Esophagus muscularis mucosa (tissue), 4 donors: ENCODE data around the gene ARHGEF5.
"Not testable (repeated sequence)": the region's sequence is repeated elsewhere in the genome, so short reads cannot be mapped to it uniquely, and the experiment has no call there.

Experiments used
- EP300 ChIP-seq: sonication (generic); formaldehyde crosslinking; IDR thresholded peaks from one replicate; pipeline ENCODE4 v1.6.1; 2017; ENCODE audit warnings: antibody characterized with exemption
- POLR2A ChIP-seq: fragments of 450-650 bp; IDR thresholded peaks from one replicate; pipeline ENCODE4 v1.6.1; 2017; ENCODE audit warnings: antibody characterized with exemption, moderate library complexity, mild to moderate bottlenecking, low read depth
- POLR2AphosphoS5 ChIP-seq, 2 donors: sonication (generic); formaldehyde crosslinking; IDR thresholded peaks; one replicate each; pipeline ENCODE4 v1.6.1; 2017; ENCODE audit warnings: antibody characterized with exemption in 2 of 2
- TF ChIP-seq, protein P1 (sequence below), 3 experiments: fragments of 200-600 bp in 2 of 3; fragments of 450-650 bp in 1 of 3; sonication (generic) in 2 of 3; IDR thresholded peaks; one replicate each; pipeline ENCODE4 v1.5.1; 2017 to 2019; ENCODE audit warnings: antibody characterized with exemption in 3 of 3, mild to moderate bottlenecking in 2 of 3, moderate library complexity in 1 of 3

DNA sequence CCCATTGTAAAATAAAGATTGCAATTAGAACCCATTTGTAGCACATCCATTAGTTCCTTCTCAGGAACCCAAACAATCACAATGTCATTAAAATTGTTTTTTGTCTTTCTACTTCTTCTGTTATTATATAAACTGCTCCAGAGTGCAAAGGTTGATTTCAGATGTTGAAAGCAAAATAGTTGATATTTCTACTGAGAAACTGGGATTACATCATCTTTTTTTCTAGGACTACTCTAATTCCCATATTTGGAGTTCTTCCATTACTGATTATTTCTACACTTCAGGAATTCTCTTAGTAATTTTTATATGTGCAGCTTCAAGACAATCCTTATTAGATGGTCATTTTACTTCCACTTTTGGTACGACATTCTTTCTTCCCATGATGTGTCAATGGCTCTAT lies 37.7 kb upstream of the ARHGEF5 start:
- TF ChIP-seq, protein P1, sequence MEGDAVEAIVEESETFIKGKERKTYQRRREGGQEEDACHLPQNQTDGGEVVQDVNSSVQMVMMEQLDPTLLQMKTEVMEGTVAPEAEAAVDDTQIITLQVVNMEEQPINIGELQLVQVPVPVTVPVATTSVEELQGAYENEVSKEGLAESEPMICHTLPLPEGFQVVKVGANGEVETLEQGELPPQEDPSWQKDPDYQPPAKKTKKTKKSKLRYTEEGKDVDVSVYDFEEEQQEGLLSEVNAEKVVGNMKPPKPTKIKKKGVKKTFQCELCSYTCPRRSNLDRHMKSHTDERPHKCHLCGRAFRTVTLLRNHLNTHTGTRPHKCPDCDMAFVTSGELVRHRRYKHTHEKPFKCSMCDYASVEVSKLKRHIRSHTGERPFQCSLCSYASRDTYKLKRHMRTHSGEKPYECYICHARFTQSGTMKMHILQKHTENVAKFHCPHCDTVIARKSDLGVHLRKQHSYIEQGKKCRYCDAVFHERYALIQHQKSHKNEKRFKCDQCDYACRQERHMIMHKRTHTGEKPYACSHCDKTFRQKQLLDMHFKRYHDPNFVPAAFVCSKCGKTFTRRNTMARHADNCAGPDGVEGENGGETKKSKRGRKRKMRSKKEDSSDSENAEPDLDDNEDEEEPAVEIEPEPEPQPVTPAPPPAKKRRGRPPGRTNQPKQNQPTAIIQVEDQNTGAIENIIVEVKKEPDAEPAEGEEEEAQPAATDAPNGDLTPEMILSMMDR (IDR thresholded peaks at IDR 0.05): not testable (repeated sequence)
- not testable (repeated sequence) for TF ChIP-seq POLR2AphosphoS5 (IDR thresholded peaks at IDR 0.05); EP300; POLR2A
